IPS-NIHi11 (cell line): ENCODE measurements around the gene ANKRD39.
"Not testable (repeated sequence)": the region's sequence is repeated elsewhere in the genome, so short reads cannot be mapped to it uniquely, and the experiment has no call there.

Source experiments
- DNase-seq: peaks from one replicate; pipeline ENCODE4 v3.0.0; 2012; ENCODE audit warnings: mixed read lengths, low spot score

ANKRD39 gene

GRCh38 chr2:96808176-96808837, 49.5 kb downstream of the ANKRD39 start:
- no peak for DNase-seq

GRCh38 chr2:96807127-96807471, 50.7 kb downstream of the ANKRD39 start:
- DNase-seq: no peak

GRCh38 chr2:96806468-96807126, 51.2 kb downstream of the ANKRD39 start:
- no peak for DNase-seq

- not testable (repeated sequence) for DNase-seq
Observed at GRCh38 chr2:96805946-96806345, 51.9 kb downstream of the ANKRD39 start.

- no peak for DNase-seq
Observed at GRCh38 chr2:96804986-96805385, 52.8 kb downstream of the ANKRD39 start.

GRCh38 chr2:96802721-96803120, 55.1 kb downstream of the ANKRD39 start:
- no peak for DNase-seq

- DNase-seq: no peak
Observed at GRCh38 chr2:96801786-96802595, 55.8 kb downstream of the ANKRD39 start.

- DNase-seq: peak; percentile 92
Observed at GRCh38 chr2:96801005-96801785, 56.6 kb downstream of the ANKRD39 start.

GRCh38 chr2:96800061-96801004, 57.5 kb downstream of the ANKRD39 start:
- no peak for DNase-seq

GRCh38 chr2:96799623-96799935, 58.2 kb downstream of the ANKRD39 start:
- no peak for DNase-seq

- no peak for DNase-seq
Observed at GRCh38 chr2:96798733-96799622, 58.8 kb downstream of the ANKRD39 start.
